IMR-90 (cell line): ENCODE data around the gene ERAP2. TPM values are rescaled to one million over a fixed set of nuclear protein-coding genes. Genes with fewer than 3 reads are reported as not detected.

Source experiments
- ATAC-seq: fragments of 200-7000 bp; cut with Tn5 transposase; 2 replicates; pipeline ENCODE4 v1.9.1; 2020; ENCODE audit warnings: low read depth, mild to moderate bottlenecking, moderate library complexity
- BruUV-seq: library from RNA; stranded (reverse); fragments of 400-500 nt; replicated peaks from 2 replicates; lab custom pipeline; 2021; lab: Mats Ljungman, UMichigan
- CTCF ChIA-PET: fragments of 300-600 bp; formaldehyde crosslinking; extraction: SDS; loops from one replicate; lab custom pipeline; 2021; ENCODE audit warnings: antibody characterized with exemption; lab: Yijun Ruan, JAX
- POLR2A ChIA-PET: fragments of 300-600 bp; sonication (Branson Sonifier 250); formaldehyde crosslinking; loops from one replicate; lab custom pipeline; 2022; ENCODE audit warnings: antibody characterized with exemption; ENCODE audit not compliant: unreplicated experiment; lab: Charles Lee
- DNase-seq: peaks from one replicate; pipeline ENCODE4 v3.0.0; 2013
- H2AFZ ChIP-seq: replicated peaks from 2 replicates; pipeline ENCODE3; 2013; ENCODE audit warnings: low read length, mild to moderate bottlenecking; ENCODE audit not compliant: poor library complexity
- H2AK5ac ChIP-seq: 2 replicates; pipeline ENCODE4 v1.6.1; 2013; ENCODE audit warnings: low read depth, low read length, inconsistent platforms
- H2AK9ac ChIP-seq: replicated peaks from 2 replicates; pipeline ENCODE3; 2013; ENCODE audit warnings: mild to moderate bottlenecking, low read depth, low read length, moderate library complexity; ENCODE audit not compliant: poor library complexity
- H2BK120ac ChIP-seq: 2 replicates; pipeline ENCODE4 v1.6.1; 2013; ENCODE audit warnings: low read depth, low read length, inconsistent platforms
- H2BK15ac ChIP-seq: 3 replicates; pipeline ENCODE4 v1.6.1; 2013; ENCODE audit warnings: low read depth, low read length, inconsistent platforms
- H2BK20ac ChIP-seq: 2 replicates; pipeline ENCODE4 v1.6.1; 2013; ENCODE audit warnings: low read depth, mild to moderate bottlenecking, inconsistent platforms, low read length, moderate library complexity
- H2BK5ac ChIP-seq: 2 replicates; pipeline ENCODE4 v1.6.1; 2013; ENCODE audit warnings: mild to moderate bottlenecking, low read depth, low read length, inconsistent platforms; ENCODE audit not compliant: poor library complexity, severe bottlenecking
- H3K14ac ChIP-seq: replicated peaks from 2 replicates; pipeline ENCODE4 v1.6.1; 2013; ENCODE audit warnings: low read depth, low read length, inconsistent platforms
- H3K18ac ChIP-seq: 2 replicates; pipeline ENCODE4 v1.6.1; 2013; ENCODE audit warnings: low read depth, low read length, control low read depth
- H3K23ac ChIP-seq: 2 replicates; pipeline ENCODE4 v1.6.1; 2013; ENCODE audit warnings: low read depth, low read length, inconsistent platforms
- H3K27ac ChIP-seq: 2 replicates; pipeline ENCODE4 v1.5.1; 2013; ENCODE audit warnings: mild to moderate bottlenecking, control low read depth, low read length; ENCODE audit not compliant: insufficient read depth
- H3K27me3 ChIP-seq: 2 replicates; pipeline ENCODE4 v1.6.1; 2013; ENCODE audit warnings: low read length; ENCODE audit not compliant: control insufficient read depth, insufficient read depth
- H3K36me3 ChIP-seq: 2 replicates; pipeline ENCODE4 v1.6.1; 2013; ENCODE audit warnings: low read length, mixed read lengths; ENCODE audit not compliant: control insufficient read depth, insufficient read depth
- H3K4ac ChIP-seq: 2 replicates; pipeline ENCODE4 v1.6.1; 2013; ENCODE audit warnings: low read depth, low read length, inconsistent platforms
- H3K4me1 ChIP-seq: 2 replicates; pipeline ENCODE4 v1.6.1; 2013; ENCODE audit warnings: low read length, mixed read lengths; ENCODE audit not compliant: control insufficient read depth, insufficient read depth
- H3K4me2 ChIP-seq: 2 replicates; pipeline ENCODE4 v1.6.1; 2013; ENCODE audit warnings: low read depth, mild to moderate bottlenecking, control low read depth, low read length, moderate library complexity
- H3K4me3 ChIP-seq: 2 replicates; pipeline ENCODE4 v1.5.1; 2013; ENCODE audit warnings: low read depth, mild to moderate bottlenecking, control low read depth, low read length, moderate library complexity; ENCODE audit not compliant: insufficient read depth
- H3K56ac ChIP-seq: 2 replicates; pipeline ENCODE4 v1.6.1; 2013; ENCODE audit warnings: low read length, inconsistent platforms; ENCODE audit not compliant: insufficient read depth; ENCODE audit errors: extremely low read depth
- H3K79me1 ChIP-seq, 2 experiments: 2 replicates each; pipeline ENCODE4 v1.6.1; 2013; ENCODE audit warnings: low read length in 2 of 2, inconsistent platforms in 1 of 2, low read depth in 1 of 2
- H3K9ac ChIP-seq: 2 replicates; pipeline ENCODE4 v1.6.1; 2013; ENCODE audit warnings: low read depth, low read length, control low read depth
- H3K9me1 ChIP-seq: 2 replicates; pipeline ENCODE4 v1.6.1; 2013; ENCODE audit warnings: low read length, inconsistent platforms; ENCODE audit not compliant: insufficient read depth
- H3K9me3 ChIP-seq: 2 replicates; pipeline ENCODE4 v1.6.1; 2013; ENCODE audit warnings: low read length; ENCODE audit not compliant: control insufficient read depth, insufficient read depth
- H4K20me1 ChIP-seq: 2 replicates; pipeline ENCODE4 v1.6.1; 2013; ENCODE audit warnings: low read length, inconsistent platforms; ENCODE audit not compliant: insufficient read depth
- H4K5ac ChIP-seq: 2 replicates; pipeline ENCODE4 v1.6.1; 2013; ENCODE audit warnings: mild to moderate bottlenecking, low read depth, low read length, control low read depth
- H4K8ac ChIP-seq, 2 experiments: 2 replicates each; pipeline ENCODE4 v1.6.1; 2013; ENCODE audit warnings: low read depth in 2 of 2, low read length in 2 of 2, control low read depth in 1 of 2, inconsistent platforms in 1 of 2
- H4K91ac ChIP-seq: 2 replicates; pipeline ENCODE4 v1.6.1; 2013; ENCODE audit warnings: low read depth, low read length, inconsistent platforms; ENCODE audit not compliant: insufficient read depth
- BHLHE40 ChIP-seq: fragments of 150-350 bp; IDR thresholded peaks from 2 replicates; pipeline ENCODE4 v1.6.1; 2016; ENCODE audit warnings: mild to moderate bottlenecking, low read depth, low read length
- CEBPB ChIP-seq: IDR thresholded peaks from 2 replicates; pipeline ENCODE4 v1.6.1; 2012; ENCODE audit warnings: low read depth, low read length, improper control_type of control experiment
- CHD1 ChIP-seq: IDR thresholded peaks from 2 replicates; pipeline ENCODE4 v1.6.1; 2012; ENCODE audit warnings: low read depth, low read length, improper control_type of control experiment
- FOS ChIP-seq: fragments of 150-350 bp; IDR thresholded peaks from 2 replicates; pipeline ENCODE4 v1.6.1; 2016; ENCODE audit warnings: low read depth, low read length
- MAFK ChIP-seq: IDR thresholded peaks from 2 replicates; pipeline ENCODE4 v1.6.1; 2012; ENCODE audit warnings: low read depth, low read length, improper control_type of control experiment
- MAZ ChIP-seq: IDR thresholded peaks from 2 replicates; pipeline ENCODE4 v1.6.1; 2012; ENCODE audit warnings: low read depth, mild to moderate bottlenecking, low read length, improper control_type of control experiment, moderate library complexity, borderline replicate concordance
- MXI1 ChIP-seq: IDR thresholded peaks from 2 replicates; pipeline ENCODE4 v1.6.1; 2012; ENCODE audit warnings: low read depth, mild to moderate bottlenecking, low read length, moderate library complexity, borderline replicate concordance
- NFE2L2 ChIP-seq: fragments of 150-350 bp; IDR thresholded peaks from 2 replicates; pipeline ENCODE4 v1.6.1; 2016; ENCODE audit warnings: low read depth, mild to moderate bottlenecking, low read length
- POLR2A ChIP-seq: IDR thresholded peaks from 2 replicates; pipeline ENCODE4 v1.6.1; 2012; ENCODE audit warnings: mild to moderate bottlenecking, low read depth, low read length
- RAD21 ChIP-seq: IDR thresholded peaks from 2 replicates; pipeline ENCODE4 v1.6.1; 2012; ENCODE audit warnings: low read length, improper control_type of control experiment
- RCOR1 ChIP-seq: IDR thresholded peaks from 2 replicates; pipeline ENCODE4 v1.6.1; 2012; ENCODE audit warnings: mild to moderate bottlenecking, low read length, improper control_type of control experiment; ENCODE audit not compliant: insufficient replicate concordance
- RFX5 ChIP-seq: IDR thresholded peaks from 2 replicates; pipeline ENCODE4 v1.8.0; 2012; ENCODE audit warnings: low read depth, mild to moderate bottlenecking, low read length, moderate library complexity
- SMC3 ChIP-seq: fragments of 150-350 bp; IDR thresholded peaks from 2 replicates; pipeline ENCODE4 v1.6.1; 2016; ENCODE audit warnings: low read depth, mild to moderate bottlenecking, antibody characterized with exemption, low read length, moderate library complexity
- WGBS, 2 experiments: methylation state at CpG; one replicate each; pipeline versions ENCODE4 v1.1.5 to v1.1.7; 2013; ENCODE audit warnings: missing lambda C conversion rate in 2 of 2; ENCODE audit not compliant: insufficient read length in 1 of 2; ENCODE audit errors: extremely low coverage in 2 of 2; 5-methylcytosine and 5-hydroxymethylcytosine counted together
- dilution Hi-C: fragments of 300-500 bp; cut with HindIII; formaldehyde crosslinking; loops from one replicate; pipeline ENCODE4 v1.14.3; 2018; ENCODE audit warnings: low sequenced_read_pairs; ENCODE audit not compliant: unreplicated experiment
- in situ Hi-C: fragments of 300-500 bp; cut with MboI; formaldehyde crosslinking; loops from 3 replicates; pipeline ENCODE4 v1.14.3; 2019; ENCODE audit warnings: low sequenced_read_pairs, inconsistent platforms, mixed read lengths
- intact Hi-C: fragments of 100-400 bp; cut with micrococcal nuclease; formaldehyde crosslinking; loops from 2 replicates; pipeline ENCODE4 v1.10.0; 2022
- polyA plus RNA-seq, 3 experiments: library from polyadenylated mRNA; depleted of rRNA; stranded (reverse); fragments of >200 nt; gene quantifications; 2 replicates each; pipeline ENCODE4 v1.2.3, GENCODE V29; 2012; ENCODE audit warnings: low replicate concordance in 1 of 3
- total RNA-seq: library from RNA; depleted of rRNA; stranded (reverse); fragments of >200 nt; gene quantifications from 2 replicates; pipeline ENCODE4 v1.2.3, GENCODE V29; 2012
- TF ChIP-seq, protein P1 (sequence below): fragments of 150-350 bp; IDR thresholded peaks from 2 replicates; pipeline ENCODE4 v1.6.1; 2017; ENCODE audit warnings: mild to moderate bottlenecking, antibody characterized with exemption, low read length, low read depth
- TF ChIP-seq, protein P2 (sequence below): fragments of 150-350 bp; IDR thresholded peaks from 2 replicates; pipeline ENCODE4 v1.6.1; 2016; ENCODE audit warnings: low read depth, mild to moderate bottlenecking, low read length, moderate library complexity, borderline replicate concordance
- TF ChIP-seq, protein P3 (sequence below): conservative IDR thresholded peaks from 2 replicates; pipeline ENCODE4 v1.5.1; 2012; ENCODE audit warnings: mild to moderate bottlenecking, low read depth, low read length, improper control_type of control experiment

The ERAP2 gene
- total and polyA plus RNA-seq, 2 of the 4 experiments (the other 2 are of a cell fraction): 10.6 to 21.3 TPM

DNA sequence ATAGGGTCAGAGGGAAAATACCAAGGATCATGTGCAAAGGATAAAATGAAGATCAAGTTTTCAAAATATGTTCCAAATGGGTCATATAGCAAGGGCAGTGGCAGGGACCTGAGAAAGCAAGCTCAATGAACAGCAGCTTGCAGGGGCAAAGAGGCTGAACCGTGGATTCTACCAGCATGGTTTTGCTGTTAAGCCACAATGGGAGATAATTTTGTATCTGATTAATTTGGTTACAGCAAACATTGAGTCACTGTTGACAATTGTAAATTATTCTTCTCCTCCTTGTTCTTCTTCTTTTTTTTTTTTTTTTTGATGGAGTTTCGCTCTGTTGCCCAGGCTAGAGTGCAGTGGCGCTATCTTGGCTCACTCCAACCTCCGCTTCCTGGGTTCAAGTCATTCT, 18.4 kb upstream of the ERAP2 start:
- Histone ChIP-seq H3K27me3 (no peaks in the 10 kb centered on the region), H3K36me3 (no peaks in the 10 kb centered on the region), H3K56ac (no peak overlapping the region), H4K20me1 (no peaks in the 10 kb centered on the region), H4K5ac (no peak overlapping the region), H3K9ac (no peak overlapping the region), H3K23ac (no peak overlapping the region), H2BK20ac (no peak overlapping the region), H4K8ac (no peak overlapping the region), H3K79me1 (no peaks in the 10 kb centered on the region), H4K91ac (no peak overlapping the region), H3K14ac (no peak overlapping the region), H3K18ac (no peak overlapping the region), H2BK5ac (no peak overlapping the region), H3K9me1 (no peaks in the 10 kb centered on the region; the same call in 1 of the 2 replicates), H3K4ac (no peak overlapping the region), H2BK15ac (no peak overlapping the region), H3K4me2 (no peak overlapping the region), H3K4me1 (peaks cover 3% of the 10 kb centered on the region; the same call in 1 of the 2 replicates), H3K4me3 (no peak overlapping the region), H2AK9ac (no peak overlapping the region), H2BK120ac (no peak overlapping the region), H2AFZ (no peak overlapping the region), H3K9me3 (no peaks in the 10 kb centered on the region), H2AK5ac (no peak overlapping the region), H3K27ac (no peak overlapping the region)
- BruUV-seq: no TSS peak
- dilution Hi-C loops: no loop called here
- in situ Hi-C loops: no loop called here
- DNase-seq: no peak
- POLR2A ChIA-PET: no interaction called here
- ATAC-seq: no peak
- intact Hi-C loops: no loop called here
- no CpG with 5 or more reads among the region's 4 CpGs for WGBS, 2 experiments
- TF ChIP-seq, protein P1, sequence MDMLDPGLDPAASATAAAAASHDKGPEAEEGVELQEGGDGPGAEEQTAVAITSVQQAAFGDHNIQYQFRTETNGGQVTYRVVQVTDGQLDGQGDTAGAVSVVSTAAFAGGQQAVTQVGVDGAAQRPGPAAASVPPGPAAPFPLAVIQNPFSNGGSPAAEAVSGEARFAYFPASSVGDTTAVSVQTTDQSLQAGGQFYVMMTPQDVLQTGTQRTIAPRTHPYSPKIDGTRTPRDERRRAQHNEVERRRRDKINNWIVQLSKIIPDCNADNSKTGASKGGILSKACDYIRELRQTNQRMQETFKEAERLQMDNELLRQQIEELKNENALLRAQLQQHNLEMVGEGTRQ: no peak
- TF ChIP-seq BHLHE40 (no peak), RCOR1 (no peak), MXI1 (no peak), CEBPB (no peak), POLR2A (no peak), RFX5 (no peak), MAZ (no peak), CHD1 (no peak), NFE2L2 (no peak), RAD21 (no peak), SMC3 (no peak), FOS (no peak), MAFK (no peak)
- TF ChIP-seq, protein P2, sequence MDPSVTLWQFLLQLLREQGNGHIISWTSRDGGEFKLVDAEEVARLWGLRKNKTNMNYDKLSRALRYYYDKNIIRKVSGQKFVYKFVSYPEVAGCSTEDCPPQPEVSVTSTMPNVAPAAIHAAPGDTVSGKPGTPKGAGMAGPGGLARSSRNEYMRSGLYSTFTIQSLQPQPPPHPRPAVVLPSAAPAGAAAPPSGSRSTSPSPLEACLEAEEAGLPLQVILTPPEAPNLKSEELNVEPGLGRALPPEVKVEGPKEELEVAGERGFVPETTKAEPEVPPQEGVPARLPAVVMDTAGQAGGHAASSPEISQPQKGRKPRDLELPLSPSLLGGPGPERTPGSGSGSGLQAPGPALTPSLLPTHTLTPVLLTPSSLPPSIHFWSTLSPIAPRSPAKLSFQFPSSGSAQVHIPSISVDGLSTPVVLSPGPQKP: no peak
- TF ChIP-seq, protein P3, sequence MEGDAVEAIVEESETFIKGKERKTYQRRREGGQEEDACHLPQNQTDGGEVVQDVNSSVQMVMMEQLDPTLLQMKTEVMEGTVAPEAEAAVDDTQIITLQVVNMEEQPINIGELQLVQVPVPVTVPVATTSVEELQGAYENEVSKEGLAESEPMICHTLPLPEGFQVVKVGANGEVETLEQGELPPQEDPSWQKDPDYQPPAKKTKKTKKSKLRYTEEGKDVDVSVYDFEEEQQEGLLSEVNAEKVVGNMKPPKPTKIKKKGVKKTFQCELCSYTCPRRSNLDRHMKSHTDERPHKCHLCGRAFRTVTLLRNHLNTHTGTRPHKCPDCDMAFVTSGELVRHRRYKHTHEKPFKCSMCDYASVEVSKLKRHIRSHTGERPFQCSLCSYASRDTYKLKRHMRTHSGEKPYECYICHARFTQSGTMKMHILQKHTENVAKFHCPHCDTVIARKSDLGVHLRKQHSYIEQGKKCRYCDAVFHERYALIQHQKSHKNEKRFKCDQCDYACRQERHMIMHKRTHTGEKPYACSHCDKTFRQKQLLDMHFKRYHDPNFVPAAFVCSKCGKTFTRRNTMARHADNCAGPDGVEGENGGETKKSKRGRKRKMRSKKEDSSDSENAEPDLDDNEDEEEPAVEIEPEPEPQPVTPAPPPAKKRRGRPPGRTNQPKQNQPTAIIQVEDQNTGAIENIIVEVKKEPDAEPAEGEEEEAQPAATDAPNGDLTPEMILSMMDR: no peak
- CTCF ChIA-PET: interaction anchor here (0.9 kb wide), 1 partner anchor 11 kb away, joined by 3 read pairs; no protein-coding TSS in a partner anchor
